HG03045 (cell line): ENCODE results near the gene SIDT2.
"Not testable (repeated sequence)": the region's sequence is repeated elsewhere in the genome, so short reads cannot be mapped to it uniquely, and the experiment has no call there.

Experiments used
- ATAC-seq: cut with Tn5 transposase; IDR thresholded peaks from one replicate; pipeline ENCODE4 v1.9.1; 2021; ENCODE audit warnings: mild to moderate bottlenecking, moderate library complexity; ENCODE audit not compliant: unreplicated experiment

The SIDT2 gene

GRCh38 chr11:117178210-117179034, at the start of gene SIDT2:
Gene SIDT2 (plus strand): TSS chr11:117178743. CDS start chr11:117179264, 521 bp downstream.
- peak; percentile 92 for ATAC-seq

- ATAC-seq = not testable (repeated sequence)
These were observed 48.1 kb upstream of the SIDT2 start for GRCh38 chr11:117130396-117130795.

GRCh38 chr11:117130879-117131278, 47.7 kb upstream of the SIDT2 start:
- no peak for ATAC-seq

GRCh38 chr11:117134431-117134830, 44.1 kb upstream of the SIDT2 start:
- ATAC-seq = no peak

- not testable (repeated sequence) for ATAC-seq
These were observed 43.6 kb upstream of the SIDT2 start for GRCh38 chr11:117134979-117135378.

- not testable (repeated sequence) for ATAC-seq
These were observed 41.1 kb upstream of the SIDT2 start for GRCh38 chr11:117137223-117138086.

- ATAC-seq = no peak
These were observed 35.2 kb upstream of the SIDT2 start for GRCh38 chr11:117143390-117143789.

- peak; percentile 97 for ATAC-seq
These were observed 34.6 kb upstream of the SIDT2 start, which contains the start of gene PAFAH1B2 for GRCh38 chr11:117143871-117144476. Gene PAFAH1B2 (plus strand): TSS chr11:117144287. CDS start chr11:117152448, 8,161 bp downstream.

- ATAC-seq = peak; percentile 49
These were observed 33.8 kb upstream of the SIDT2 start for GRCh38 chr11:117144477-117145392.

GRCh38 chr11:117145393-117145761, 33.2 kb upstream of the SIDT2 start:
- ATAC-seq = no peak

GRCh38 chr11:117146521-117146920, 32.0 kb upstream of the SIDT2 start:
- ATAC-seq = no peak

GRCh38 chr11:117152066-117152465, 26.5 kb upstream of the SIDT2 start:
- ATAC-seq = no peak

- no peak for ATAC-seq
These were observed 24.1 kb upstream of the SIDT2 start for GRCh38 chr11:117154468-117154867.

GRCh38 chr11:117157507-117157906, 21.0 kb upstream of the SIDT2 start:
- no peak for ATAC-seq

GRCh38 chr11:117159892-117160291, 18.7 kb upstream of the SIDT2 start:
- ATAC-seq = no peak

GRCh38 chr11:117160826-117161225, 17.7 kb upstream of the SIDT2 start:
- ATAC-seq = no peak

- ATAC-seq = no peak
These were observed 12.1 kb upstream of the SIDT2 start for GRCh38 chr11:117166491-117166890.

- no peak for ATAC-seq
These were observed 8.8 kb upstream of the SIDT2 start for GRCh38 chr11:117169736-117170135.

GRCh38 chr11:117170210-117170609, 8.3 kb upstream of the SIDT2 start:
- no peak for ATAC-seq

GRCh38 chr11:117171007-117171403, 7.5 kb upstream of the SIDT2 start:
- ATAC-seq = no peak
